Measurements from ENCODE around the gene GOLGA2. TPM values are rescaled to one million over a fixed set of nuclear protein-coding genes. Genes with fewer than 3 reads are reported as not detected.

Gene GOLGA2
- total RNA-seq, 2 donors from 2014 or later, result 88.6 to 92.2 TPM

DNA sequence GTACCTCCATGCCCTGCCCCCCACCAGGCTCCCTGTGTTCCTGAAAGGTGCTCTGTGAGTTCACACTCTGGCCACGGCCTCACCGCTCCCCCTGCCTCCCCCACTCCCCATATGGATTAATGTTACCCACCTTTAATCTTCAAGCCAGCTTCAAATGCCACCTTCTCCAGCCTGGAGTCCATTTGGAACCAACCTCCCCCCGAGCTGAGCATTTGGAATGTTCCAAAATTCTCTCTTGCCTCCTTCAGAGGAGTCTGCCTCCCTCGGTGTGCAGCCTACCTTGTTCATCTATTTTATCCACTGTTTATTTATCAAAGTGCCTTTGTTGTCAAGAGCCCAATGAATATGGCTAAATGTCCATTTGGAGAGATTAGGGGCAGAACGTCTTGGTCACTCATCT, 4.3 kb downstream of the GOLGA2 start:
- intact Hi-C loops (cut with DNase I), result no loop called here
- Histone ChIP-seq H3K36me3 (peaks cover 9% of the 10 kb centered on the region), H3K4me3 (no peak overlapping the region), H3K9ac (ENCODE audit: low read depth in 2 of 2, low read length in 2 of 2) (no peak overlapping the region), H3K27ac (no peak overlapping the region), H3K4me1 (no peaks in the 10 kb centered on the region), H3K9me3 (no peaks in the 10 kb centered on the region), H3K27me3 (no peaks in the 10 kb centered on the region)
- no peak for DNase-seq
- TF ChIP-seq CTCF (IDR thresholded peaks at IDR 0.05), result no peak

- H3K4me1 ChIP-seq, result no peaks in the 10 kb centered on the region
- peaks cover 9% of the 10 kb centered on the region for H3K36me3 ChIP-seq
- no peak overlapping the region for H3K27ac ChIP-seq
- no peak for DNase-seq
- H3K4me3 ChIP-seq, result no peak overlapping the region
- TF ChIP-seq CTCF (IDR thresholded peaks at IDR 0.05), result no peak
- H3K9ac ChIP-seq (ENCODE audit: low read depth in 2 of 2, low read length in 2 of 2), result no peak overlapping the region
- no peaks in the 10 kb centered on the region for H3K27me3 ChIP-seq
- intact Hi-C loops (cut with DNase I), result no loop called here
- no peaks in the 10 kb centered on the region for H3K9me3 ChIP-seq
Measured at GRCh38 chr9:128271112-128271511, 4.7 kb downstream of the GOLGA2 start.

GRCh38 chr9:128266868-128267590, 8.8 kb downstream of the GOLGA2 start:
- Histone ChIP-seq H3K36me3 (peaks cover 4% of the 10 kb centered on the region), H3K9ac (ENCODE audit: low read depth in 2 of 2, low read length in 2 of 2) (no peak overlapping the region), H3K4me3 (no peak overlapping the region), H3K4me1 (no peaks in the 10 kb centered on the region), H3K27ac (no peak overlapping the region), H3K9me3 (no peaks in the 10 kb centered on the region), H3K27me3 (no peaks in the 10 kb centered on the region)
- intact Hi-C loops (cut with DNase I), result no loop called here
- TF ChIP-seq CTCF (IDR thresholded peaks at IDR 0.05), result no peak
- DNase-seq, result no peak

- no peaks in the 10 kb centered on the region for H3K9me3 ChIP-seq
- H3K9ac ChIP-seq (ENCODE audit: low read depth in 2 of 2, low read length in 2 of 2), result no peak overlapping the region
- TF ChIP-seq CTCF (IDR thresholded peaks at IDR 0.05), result no peak
- H3K36me3 ChIP-seq, result peaks cover 12% of the 10 kb centered on the region
- H3K4me3 ChIP-seq, result no peak overlapping the region
- intact Hi-C loops (cut with DNase I), result no loop called here
- no peak for DNase-seq
- H3K27me3 ChIP-seq, result no peaks in the 10 kb centered on the region
- no peaks in the 10 kb centered on the region for H3K4me1 ChIP-seq
- no peak overlapping the region for H3K27ac ChIP-seq
Measured at GRCh38 chr9:128265348-128265847, 10.4 kb downstream of the GOLGA2 start.

GRCh38 chr9:128262687-128263086, 13.1 kb downstream of the GOLGA2 start:
- no peak for DNase-seq
- no peak overlapping the region for H3K9ac ChIP-seq (ENCODE audit: low read depth in 2 of 2, low read length in 2 of 2)
- no peak for TF ChIP-seq CTCF (IDR thresholded peaks at IDR 0.05)
- no peaks in the 10 kb centered on the region for H3K9me3 ChIP-seq
- no peaks in the 10 kb centered on the region for H3K27me3 ChIP-seq
- H3K4me1 ChIP-seq, result no peaks in the 10 kb centered on the region
- H3K36me3 ChIP-seq, result peaks cover 18% of the 10 kb centered on the region
- no peak overlapping the region for H3K27ac ChIP-seq
- intact Hi-C loops (cut with DNase I), result no loop called here
- no peak overlapping the region for H3K4me3 ChIP-seq
